DND-41 (cell line): ENCODE data around the gene VSNL1.

Source experiments
- ATAC-seq: fragments of 200-7000 bp; cut with Tn5 transposase; 3 replicates; pipeline ENCODE4 v1.9.1; 2021; ENCODE audit warnings: low read depth; ENCODE audit not compliant: insufficient read depth
- DNase-seq: peaks from one replicate; pipeline ENCODE4 v3.0.0-alpha.2; 2020
- H2AFZ ChIP-seq: 2 replicates; pipeline ENCODE4 v1.6.0; 2012; ENCODE audit warnings: low read depth, low read length
- H3K27ac ChIP-seq: 2 replicates; pipeline ENCODE4 v1.5.1; 2012; ENCODE audit warnings: low read length, inconsistent platforms
- H3K27me3 ChIP-seq: fragments of 200-600 bp; sonication (generic); 2 replicates; pipeline ENCODE4 v1.6.0; 2012; ENCODE audit warnings: low read length, mild to moderate bottlenecking, inconsistent platforms; ENCODE audit not compliant: insufficient read depth, poor library complexity
- H3K36me3 ChIP-seq: 2 replicates; pipeline ENCODE4 v1.5.1; 2012; ENCODE audit warnings: low read length, inconsistent platforms; ENCODE audit not compliant: insufficient read depth
- H3K4me1 ChIP-seq: 2 replicates; pipeline ENCODE4 v1.5.1; 2012; ENCODE audit warnings: mild to moderate bottlenecking, low read length; ENCODE audit not compliant: insufficient read depth
- H3K4me2 ChIP-seq: 2 replicates; pipeline ENCODE4 v1.6.0; 2012; ENCODE audit warnings: mild to moderate bottlenecking, moderate library complexity, low read length, inconsistent platforms; ENCODE audit not compliant: insufficient read depth
- H3K4me3 ChIP-seq, 2 experiments: fragments of 200-600 bp in 1 of 2; shearing (Covaris generic) in 1 of 2; 2 replicates each; pipeline ENCODE4 v1.5.1; 2012 to 2016; ENCODE audit warnings: inconsistent platforms in 2 of 2, low read length in 2 of 2, mild to moderate bottlenecking in 2 of 2, low read depth in 1 of 2, moderate library complexity in 1 of 2
- H3K79me2 ChIP-seq: 2 replicates; pipeline ENCODE4 v1.6.0; 2012; ENCODE audit warnings: low read length, inconsistent platforms; ENCODE audit not compliant: insufficient read depth
- H3K9ac ChIP-seq: 2 replicates; pipeline ENCODE4 v1.6.0; 2012; ENCODE audit warnings: low read depth, mild to moderate bottlenecking, inconsistent platforms, low read length, moderate library complexity
- H3K9me3 ChIP-seq: 2 replicates; pipeline ENCODE4 v1.5.1; 2012; ENCODE audit warnings: low read length, moderate library complexity, mild to moderate bottlenecking, inconsistent platforms; ENCODE audit not compliant: insufficient read depth, severe bottlenecking
- H4K20me1 ChIP-seq: 2 replicates; pipeline ENCODE4 v1.6.0; 2012; ENCODE audit warnings: low read length; ENCODE audit not compliant: insufficient read depth
- CTCF ChIP-seq: IDR thresholded peaks from 2 replicates; pipeline ENCODE4 v1.5.1; 2012; ENCODE audit warnings: borderline replicate concordance, low read length, moderate library complexity, mild to moderate bottlenecking; ENCODE audit not compliant: poor library complexity, severe bottlenecking; ENCODE audit errors: extremely low read depth
- EZH2 ChIP-seq: IDR thresholded peaks from 3 replicates; pipeline ENCODE4 v1.6.1; 2012; ENCODE audit warnings: borderline replicate concordance, low read depth, mild to moderate bottlenecking, moderate library complexity, low read length, inconsistent platforms; ENCODE audit not compliant: severe bottlenecking

Gene VSNL1

GRCh38 chr2:17588031-17588430, 47.5 kb downstream of the VSNL1 start:
- H4K20me1 ChIP-seq, result no peaks in the 10 kb centered on the region
- no peak overlapping the region for H2AFZ ChIP-seq
- no peaks in the 10 kb centered on the region for H3K9me3 ChIP-seq
- H3K36me3 ChIP-seq, result no peaks in the 10 kb centered on the region
- no peak overlapping the region for H3K4me3 ChIP-seq
- H3K4me2 ChIP-seq, result no peak overlapping the region
- no peak overlapping the region for H3K9ac ChIP-seq
- no peaks in the 10 kb centered on the region for H3K4me1 ChIP-seq
- H3K27ac ChIP-seq, result no peak overlapping the region
- H3K27me3 ChIP-seq, result no peaks in the 10 kb centered on the region
- H3K79me2 ChIP-seq, result no peaks in the 10 kb centered on the region
- ATAC-seq, result no peak
- TF ChIP-seq EZH2 (no peak), CTCF (no peak)
- no peak for DNase-seq

- Histone ChIP-seq H2AFZ (no peak overlapping the region), H3K9me3 (no peaks in the 10 kb centered on the region), H3K4me3 (no peak overlapping the region), H3K4me1 (no peaks in the 10 kb centered on the region), H3K36me3 (no peaks in the 10 kb centered on the region), H3K4me2 (no peak overlapping the region), H3K27me3 (no peaks in the 10 kb centered on the region), H3K79me2 (no peaks in the 10 kb centered on the region), H4K20me1 (no peaks in the 10 kb centered on the region), H3K27ac (no peak overlapping the region), H3K9ac (no peak overlapping the region)
- DNase-seq, result no peak
- no peak for ATAC-seq
- TF ChIP-seq CTCF (no peak), EZH2 (no peak)
Measured at GRCh38 chr2:17589406-17590035, 49.0 kb downstream of the VSNL1 start.

GRCh38 chr2:17590342-17590911, 49.9 kb downstream of the VSNL1 start:
- TF ChIP-seq CTCF, result no peak
- TF ChIP-seq EZH2, result no peak
- no peak overlapping the region for H3K27ac ChIP-seq
- no peaks in the 10 kb centered on the region for H3K4me1 ChIP-seq
- no peaks in the 10 kb centered on the region for H3K79me2 ChIP-seq
- no peak for DNase-seq
- peaks cover 3% of the 10 kb centered on the region for H3K27me3 ChIP-seq
- H3K4me3 ChIP-seq, result no peak overlapping the region
- no peak overlapping the region for H3K4me2 ChIP-seq
- H3K9ac ChIP-seq, result no peak overlapping the region
- H3K9me3 ChIP-seq, result no peaks in the 10 kb centered on the region
- no peak overlapping the region for H2AFZ ChIP-seq
- ATAC-seq, result no peak
- no peaks in the 10 kb centered on the region for H4K20me1 ChIP-seq
- H3K36me3 ChIP-seq, result no peaks in the 10 kb centered on the region
